Measurements from ENCODE around the gene PLXNB2. TPM values are rescaled to one million over a fixed set of nuclear protein-coding genes. Genes with fewer than 3 reads are reported as not detected.

PLXNB2 gene
- total RNA-seq, 1 experiment from 2014 or later = 260 TPM

DNA sequence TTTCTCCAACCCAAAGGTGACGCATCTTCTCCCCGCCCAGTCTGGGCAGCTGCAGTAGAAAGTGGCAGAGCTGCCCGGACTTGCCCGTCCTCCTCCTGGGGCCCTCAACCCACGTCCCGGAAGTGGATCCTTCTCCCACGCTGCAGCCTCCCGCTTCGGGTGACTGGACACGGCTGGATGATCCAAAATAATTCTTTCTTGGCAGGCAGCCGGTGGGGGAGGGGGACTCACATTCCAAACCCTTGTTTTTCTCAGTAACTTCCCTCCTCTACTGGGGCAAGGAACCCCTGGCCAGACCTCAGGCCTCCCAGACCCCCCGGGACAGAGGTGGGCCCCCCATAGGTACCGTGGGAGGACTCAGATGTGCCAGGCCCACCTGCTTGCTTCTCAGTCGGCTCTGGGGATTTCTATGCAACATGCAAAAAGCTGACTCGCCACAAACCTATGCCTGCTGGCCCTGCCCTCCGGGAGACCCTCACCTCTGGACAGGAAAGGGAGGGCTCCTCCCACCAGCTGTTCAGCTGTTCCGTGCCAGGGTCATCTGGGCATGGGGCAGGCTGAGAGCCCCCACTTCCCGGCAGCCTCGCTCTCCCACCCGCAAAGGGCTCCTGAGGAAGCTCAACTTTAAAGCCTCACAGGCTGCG is 1.4 kb downstream of the PLXNB2 start:
- Histone ChIP-seq H3K9me3 (ENCODE audit: insufficient read depth, low read depth) (no peaks in the 10 kb centered on the region), H3K36me3 (ENCODE audit: low read depth) (peaks cover 10% of the 10 kb centered on the region; the same call in 1 of the 2 replicates), H3K4me2 (peak overlapping the region; percentile 98), H3K27ac (peak overlapping the region; percentile 92), H3K79me2 (ENCODE audit: low read depth) (peaks cover 60% of the 10 kb centered on the region), H3K9me2 (ENCODE audit: insufficient read depth) (no peaks in the 10 kb centered on the region), H4K20me1 (ENCODE audit: insufficient read depth) (peaks cover 38% of the 10 kb centered on the region), H2AFZ (no peak overlapping the region), H3K27me3 (ENCODE audit: insufficient read depth, low read depth) (no peaks in the 10 kb centered on the region), H3F3A (ENCODE audit: insufficient read depth, low read depth) (peaks cover 50% of the 10 kb centered on the region), H3K4me1 (replicated peaks; ENCODE audit: insufficient read depth) (peaks cover 52% of the 10 kb centered on the region), H3K4me3 (peak overlapping the region; percentile 88)
- BruUV-seq (replicated peaks) = TSS peak; percentile 68
- CTCF ChIA-PET = interaction anchor here (0.6 to 1.7 kb wide), 4 partner anchors 11 to 220 kb away, joined by 4 to 6 read pairs (median 6); partner anchors contain the start of gene SCO2
- intact Hi-C loops (cut with micrococcal nuclease; ENCODE audit: unreplicated experiment) = loop anchor here (5.0 kb wide), 1 partner anchor 34 kb away; the partner anchor contains the start of gene MAPK11
- no peak for TF ChIP-seq EZH2 (IDR thresholded peaks at IDR 0.05; ENCODE audit: low read depth)
- TF ChIP-seq, protein P1, sequence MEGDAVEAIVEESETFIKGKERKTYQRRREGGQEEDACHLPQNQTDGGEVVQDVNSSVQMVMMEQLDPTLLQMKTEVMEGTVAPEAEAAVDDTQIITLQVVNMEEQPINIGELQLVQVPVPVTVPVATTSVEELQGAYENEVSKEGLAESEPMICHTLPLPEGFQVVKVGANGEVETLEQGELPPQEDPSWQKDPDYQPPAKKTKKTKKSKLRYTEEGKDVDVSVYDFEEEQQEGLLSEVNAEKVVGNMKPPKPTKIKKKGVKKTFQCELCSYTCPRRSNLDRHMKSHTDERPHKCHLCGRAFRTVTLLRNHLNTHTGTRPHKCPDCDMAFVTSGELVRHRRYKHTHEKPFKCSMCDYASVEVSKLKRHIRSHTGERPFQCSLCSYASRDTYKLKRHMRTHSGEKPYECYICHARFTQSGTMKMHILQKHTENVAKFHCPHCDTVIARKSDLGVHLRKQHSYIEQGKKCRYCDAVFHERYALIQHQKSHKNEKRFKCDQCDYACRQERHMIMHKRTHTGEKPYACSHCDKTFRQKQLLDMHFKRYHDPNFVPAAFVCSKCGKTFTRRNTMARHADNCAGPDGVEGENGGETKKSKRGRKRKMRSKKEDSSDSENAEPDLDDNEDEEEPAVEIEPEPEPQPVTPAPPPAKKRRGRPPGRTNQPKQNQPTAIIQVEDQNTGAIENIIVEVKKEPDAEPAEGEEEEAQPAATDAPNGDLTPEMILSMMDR (conservative IDR thresholded peaks at IDR 0.05) = no peak
- DNase-seq = peak; percentile 93 to 97
- POLR2A ChIA-PET (ENCODE audit: unreplicated experiment) = interaction anchor here (0.7 kb wide), 1 partner anchor 13 kb away, joined by 13 read pairs; no protein-coding TSS in a partner anchor

DNA sequence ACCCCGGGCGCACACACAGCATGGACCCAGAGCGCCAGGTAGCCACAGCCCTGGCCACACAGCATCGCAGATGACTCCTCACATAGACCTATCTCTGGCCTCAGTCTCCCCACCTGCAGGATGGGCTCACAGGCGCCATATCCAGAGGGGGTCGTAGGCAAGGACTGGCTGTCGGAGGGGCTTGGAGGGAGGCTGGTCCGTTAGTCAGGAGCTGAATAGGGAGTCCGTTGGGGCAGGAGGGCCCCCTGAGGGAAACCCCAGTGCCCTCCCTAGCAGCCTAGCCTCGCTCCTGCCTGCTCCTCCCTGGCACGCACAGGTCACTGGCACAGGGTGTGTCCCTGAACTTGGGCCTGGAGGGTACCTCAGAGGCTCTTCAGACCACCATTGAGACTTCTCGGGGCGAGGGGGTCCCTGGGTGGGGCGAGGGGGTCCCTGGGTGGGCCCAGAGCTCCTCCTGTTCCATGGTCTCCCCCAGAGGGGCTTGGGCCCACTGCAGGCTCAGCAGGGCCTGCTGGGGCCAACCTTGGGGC is 2.0 kb downstream of the PLXNB2 start:
- ChIA-PET POLR2A (ENCODE audit: unreplicated experiment) (interaction anchor here (0.6 to 0.7 kb wide), 2 partner anchors 12 to 451 kb away, joined by 5 to 13 read pairs; no protein-coding TSS in a partner anchor), CTCF (interaction anchor here (0.9 to 1.7 kb wide), 3 partner anchors 11 to 220 kb away, joined by 5 to 6 read pairs (median 6); partner anchors contain the start of gene SCO2)
- peak overlapping the region; percentile 92 for H3K27ac ChIP-seq
- no peaks in the 10 kb centered on the region for H3K27me3 ChIP-seq (ENCODE audit: insufficient read depth, low read depth)
- H4K20me1 ChIP-seq (ENCODE audit: insufficient read depth) = peaks cover 44% of the 10 kb centered on the region
- no peak overlapping the region for H2AFZ ChIP-seq
- BruUV-seq (replicated peaks) = TSS peak; percentile 25
- peaks cover 10% of the 10 kb centered on the region; the same call in 1 of the 2 replicates for H3K36me3 ChIP-seq (ENCODE audit: low read depth)
- peak overlapping the region; percentile 88 for H3K4me3 ChIP-seq
- H3K79me2 ChIP-seq (ENCODE audit: low read depth) = peaks cover 66% of the 10 kb centered on the region
- H3K4me1 ChIP-seq (replicated peaks; ENCODE audit: insufficient read depth) = peaks cover 57% of the 10 kb centered on the region
- peaks cover 49% of the 10 kb centered on the region for H3F3A ChIP-seq (ENCODE audit: insufficient read depth, low read depth)
- H3K4me2 ChIP-seq = peak overlapping the region; percentile 98
- no peaks in the 10 kb centered on the region for H3K9me3 ChIP-seq (ENCODE audit: insufficient read depth, low read depth)
- DNase-seq = no peak
- no peak for TF ChIP-seq EZH2 (IDR thresholded peaks at IDR 0.05; ENCODE audit: low read depth)
- TF ChIP-seq, protein P1 (conservative IDR thresholded peaks at IDR 0.05) = no peak
- no peaks in the 10 kb centered on the region for H3K9me2 ChIP-seq (ENCODE audit: insufficient read depth)
- intact Hi-C loops (cut with micrococcal nuclease; ENCODE audit: unreplicated experiment) = loop anchor here (5.0 kb wide), 1 partner anchor 33 kb away; the partner anchor contains the start of gene MAPK11

DNA sequence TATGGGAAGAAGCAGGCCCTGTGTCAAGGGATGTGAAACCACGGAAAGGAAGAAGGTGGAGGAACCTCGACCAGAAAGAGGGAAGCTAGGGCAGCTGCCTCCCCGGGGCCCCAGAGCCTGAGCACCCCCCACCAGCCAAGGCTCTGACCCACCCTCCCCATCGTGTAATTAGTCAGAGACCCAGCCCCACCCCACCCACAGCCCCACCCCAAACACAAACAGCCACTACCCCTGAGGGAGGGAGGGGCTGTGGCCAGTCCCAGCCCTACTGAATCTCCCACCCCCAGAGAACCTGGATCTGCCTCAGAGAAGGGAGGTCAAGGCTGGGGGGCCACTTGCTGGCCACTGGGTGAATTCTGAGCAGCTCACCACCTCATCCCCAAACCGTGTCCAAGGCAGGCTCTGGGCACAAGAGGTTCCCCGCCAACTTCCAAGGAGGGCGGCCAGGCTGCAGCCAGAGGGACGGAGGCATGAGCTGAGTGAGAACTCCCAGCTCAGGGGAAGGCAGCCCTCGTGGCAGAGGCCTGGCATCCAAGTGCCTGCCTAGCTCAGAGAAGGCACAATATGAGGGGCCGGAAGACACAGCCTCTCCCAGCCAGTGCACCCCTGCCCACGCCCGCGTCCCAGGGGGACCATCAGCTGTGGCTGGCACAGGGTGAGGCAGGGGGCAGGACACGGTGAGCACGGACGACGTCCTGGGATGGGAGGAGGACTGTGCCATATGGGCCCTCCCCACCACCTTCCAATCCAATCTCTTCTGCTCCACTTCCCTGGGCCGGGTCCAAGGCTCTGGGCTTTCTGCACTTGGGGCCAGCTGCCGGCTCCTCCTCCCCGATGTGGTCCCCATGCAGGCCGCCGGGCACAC is 2.7 kb downstream of the PLXNB2 start:
- peaks cover 48% of the 10 kb centered on the region for H4K20me1 ChIP-seq (ENCODE audit: insufficient read depth)
- H3K4me3 ChIP-seq = peak overlapping the region; percentile 88
- no peaks in the 10 kb centered on the region for H3K9me3 ChIP-seq (ENCODE audit: insufficient read depth, low read depth)
- peak overlapping the region; percentile 92 for H3K27ac ChIP-seq
- peaks cover 57% of the 10 kb centered on the region for H3K4me1 ChIP-seq (replicated peaks; ENCODE audit: insufficient read depth)
- H3F3A ChIP-seq (ENCODE audit: insufficient read depth, low read depth) = peaks cover 44% of the 10 kb centered on the region
- H3K9me2 ChIP-seq (ENCODE audit: insufficient read depth) = no peaks in the 10 kb centered on the region
- H2AFZ ChIP-seq = no peak overlapping the region
- intact Hi-C loops (cut with micrococcal nuclease; ENCODE audit: unreplicated experiment) = loop anchor here (1.0 to 5.0 kb wide), 4 partner anchors 11 to 38 kb away; partner anchors contain the start of gene MAPK11
- no peak for TF ChIP-seq EZH2 (IDR thresholded peaks at IDR 0.05; ENCODE audit: low read depth)
- TF ChIP-seq, protein P1 (conservative IDR thresholded peaks at IDR 0.05) = no peak
- H3K27me3 ChIP-seq (ENCODE audit: insufficient read depth, low read depth) = no peaks in the 10 kb centered on the region
- CTCF ChIA-PET = interaction anchor here (0.9 to 1.7 kb wide), 3 partner anchors 10 to 221 kb away, joined by 3 to 6 read pairs (median 5); partner anchors contain the start of gene SCO2
- peaks cover 10% of the 10 kb centered on the region; the same call in 1 of the 2 replicates for H3K36me3 ChIP-seq (ENCODE audit: low read depth)
- peaks cover 71% of the 10 kb centered on the region for H3K79me2 ChIP-seq (ENCODE audit: low read depth)
- BruUV-seq (replicated peaks) = no TSS peak
- POLR2A ChIA-PET (ENCODE audit: unreplicated experiment) = interaction anchor here (0.6 to 1.8 kb wide), 3 partner anchors 11 to 450 kb away, joined by 3 to 12 read pairs (median 5); partner anchors contain the start of gene MAPK11
- DNase-seq = peak; percentile 66 to 75
- peak overlapping the region; percentile 98 for H3K4me2 ChIP-seq
